CD8-positive, alpha-beta memory T cell (primary cell): ENCODE results near the gene TRPV3. TPM values are rescaled to one million over a fixed set of nuclear protein-coding genes. Genes with fewer than 3 reads are reported as not detected.

Source experiments
- CTCF ChIA-PET: fragments of 350-600 bp; sonication (Branson Sonifier 250); formaldehyde crosslinking; loops from one replicate; lab custom pipeline; 2021; ENCODE audit warnings: antibody characterized with exemption; lab: Charles Lee
- POLR2A ChIA-PET: fragments of 350-600 bp; sonication (Branson Sonifier 250); formaldehyde crosslinking; loops from one replicate; lab custom pipeline; 2021; ENCODE audit warnings: antibody characterized with exemption; lab: Charles Lee
- DNase-seq, 5 donors: peaks; one replicate each; pipeline versions ENCODE4 v3.0.0 to v3.0.0-alpha.2; 2020 to 2022; ENCODE audit warnings: mixed read lengths in 1 of 5
- H3K27ac ChIP-seq: one replicate; pipeline ENCODE4 v1.7.0; 2013; ENCODE audit warnings: low read depth, mild to moderate bottlenecking, low read length, moderate library complexity
- H3K27me3 ChIP-seq: 2 replicates; pipeline ENCODE4 v1.7.0; 2013; ENCODE audit warnings: low read length, mild to moderate bottlenecking; ENCODE audit not compliant: insufficient read depth, poor library complexity, severe bottlenecking
- H3K36me3 ChIP-seq: 2 replicates; pipeline ENCODE4 v1.7.0; 2013; ENCODE audit warnings: mild to moderate bottlenecking, low read length, moderate library complexity; ENCODE audit not compliant: insufficient read depth
- H3K4me1 ChIP-seq: 2 replicates; pipeline ENCODE4 v1.7.0; 2013; ENCODE audit warnings: mild to moderate bottlenecking, low read length, moderate library complexity; ENCODE audit not compliant: insufficient read depth
- H3K4me3 ChIP-seq: 2 replicates; pipeline ENCODE4 v1.7.0; 2013; ENCODE audit warnings: mild to moderate bottlenecking, low read length
- H3K9me3 ChIP-seq: 2 replicates; pipeline ENCODE4 v1.7.0; 2013; ENCODE audit warnings: mild to moderate bottlenecking, low read length
- H3K27ac Mint-ChIP-seq, 8 donors: one replicate each; pipeline ENCODE4 v1.8.0; 2020 to 2021; ENCODE audit warnings: mixed read lengths in 8 of 8, mild to moderate bottlenecking in 6 of 8, inconsistent platforms in 3 of 8, moderate library complexity in 3 of 8
- H3K27me3 Mint-ChIP-seq, 2 donors: one replicate each; pipeline ENCODE4 v1.8.0; 2020 to 2021; ENCODE audit warnings: mixed read lengths in 2 of 2, mild to moderate bottlenecking in 1 of 2, moderate library complexity in 1 of 2
- H3K36me3 Mint-ChIP-seq, 3 donors: one replicate each; pipeline ENCODE4 v1.8.0; 2020 to 2021; ENCODE audit warnings: mixed read lengths in 3 of 3, inconsistent platforms in 1 of 3, mild to moderate bottlenecking in 1 of 3
- H3K4me1 Mint-ChIP-seq, 3 donors: one replicate each; pipeline ENCODE4 v1.8.0; 2020 to 2021; ENCODE audit warnings: mixed read lengths in 3 of 3, inconsistent platforms in 1 of 3, mild to moderate bottlenecking in 1 of 3
- H3K4me3 Mint-ChIP-seq, 7 donors: one replicate each; pipeline ENCODE4 v1.8.0; 2020 to 2021; ENCODE audit warnings: mixed read lengths in 7 of 7, mild to moderate bottlenecking in 6 of 7, moderate library complexity in 4 of 7, inconsistent platforms in 2 of 7
- H3K9me3 Mint-ChIP-seq, 5 donors: one replicate each; pipeline ENCODE4 v1.8.0; 2020 to 2022; ENCODE audit warnings: mixed read lengths in 5 of 5, mild to moderate bottlenecking in 3 of 5, moderate library complexity in 2 of 5, inconsistent platforms in 1 of 5
- polyA plus RNA-seq: library from polyadenylated mRNA; unstranded; fragments of 300-500 nt; fragmentation: Illumina TruSeq; gene quantifications from one replicate; pipeline ENCODE4 v1.2.3, GENCODE V29; 2021
- total RNA-seq, 2 experiments: library from RNA; stranded (reverse); gene quantifications; one replicate each; pipeline ENCODE4 v1.2.3, GENCODE V29; 2021

TRPV3 gene
- under 1 TPM; 0.49 to 0.79 TPM for total RNA-seq
- polyA plus RNA-seq: 0.21 TPM

DNA sequence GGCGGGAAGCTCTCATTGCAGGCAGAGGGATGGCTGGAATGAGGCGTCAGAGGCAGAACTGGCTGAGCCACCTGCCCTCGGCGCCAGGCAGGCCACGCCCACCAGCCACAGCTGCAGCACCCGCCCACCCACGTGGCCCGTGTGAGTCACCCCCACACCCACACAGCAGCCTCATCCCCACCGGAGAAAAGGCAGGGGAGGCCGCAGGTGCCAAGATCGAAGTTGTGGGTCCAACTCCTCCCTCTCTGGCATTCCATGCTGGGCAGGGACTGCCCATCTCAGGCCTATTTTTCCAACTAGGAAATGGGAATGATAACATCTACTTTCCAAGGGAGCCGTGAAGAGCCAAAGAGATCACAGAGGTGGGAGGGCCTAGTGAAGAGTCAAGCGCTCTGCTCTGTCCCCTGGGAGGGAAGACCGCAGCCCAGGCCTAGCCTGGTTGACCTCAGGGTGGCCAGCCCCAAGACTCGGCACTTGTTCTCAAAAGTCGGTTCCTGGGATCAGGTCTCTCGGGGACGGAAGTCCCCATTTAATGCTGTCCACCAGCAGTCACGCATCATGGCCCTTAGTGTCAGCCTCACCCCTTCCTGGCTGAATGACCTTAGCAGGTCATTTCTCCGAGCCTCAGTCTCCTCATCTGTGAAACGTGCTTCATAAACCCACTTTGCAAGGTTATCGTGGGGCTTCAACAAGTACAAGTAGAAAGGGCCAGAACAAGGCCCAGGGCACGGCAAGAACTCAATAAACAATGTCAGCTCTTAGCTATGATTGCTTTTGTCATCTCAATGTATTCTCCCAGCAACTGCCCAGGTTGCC lies at the start of gene TRPV3:
Gene TRPV3, minus strand, starts transcription at position 45 of the 816 bp plus-strand sequence. CDS start 2,962 bp downstream, outside the sequence.
- no peaks in the 10 kb centered on the region for H3K9me3 Mint-ChIP-seq
- Histone ChIP-seq H3K9me3 (no peaks in the 10 kb centered on the region), H3K36me3 (no peaks in the 10 kb centered on the region), H3K4me1 (no peaks in the 10 kb centered on the region), H3K27ac (no peak within 1 kb of the TSS), H3K4me3 (no peak within 1 kb of the TSS), H3K27me3 (no peaks in the 10 kb centered on the region)
- ChIA-PET POLR2A (no interaction called here), CTCF (interaction anchor here (0.5 kb wide), 1 partner anchor 1878 kb away, joined by 3 read pairs; no protein-coding TSS in a partner anchor)
- H3K4me1 Mint-ChIP-seq: peaks cover 5 to 20% (median 9%) of the 10 kb centered on the region in 3 donors
- H3K27ac Mint-ChIP-seq: peak within 1 kb of the TSS in 6 of 8 donors; percentile 39 to 84 (median 70)
- H3K27me3 Mint-ChIP-seq: peaks cover 6 to 21% of the 10 kb centered on the region in 2 donors
- no peaks in the 10 kb centered on the region for H3K36me3 Mint-ChIP-seq
- peak in 4 of 5 donors; percentile 11 to 81 (median 37) for DNase-seq
- H3K4me3 Mint-ChIP-seq: peak within 1 kb of the TSS in 3 of 7 donors; percentile 25 to 59 (median 32)

DNA sequence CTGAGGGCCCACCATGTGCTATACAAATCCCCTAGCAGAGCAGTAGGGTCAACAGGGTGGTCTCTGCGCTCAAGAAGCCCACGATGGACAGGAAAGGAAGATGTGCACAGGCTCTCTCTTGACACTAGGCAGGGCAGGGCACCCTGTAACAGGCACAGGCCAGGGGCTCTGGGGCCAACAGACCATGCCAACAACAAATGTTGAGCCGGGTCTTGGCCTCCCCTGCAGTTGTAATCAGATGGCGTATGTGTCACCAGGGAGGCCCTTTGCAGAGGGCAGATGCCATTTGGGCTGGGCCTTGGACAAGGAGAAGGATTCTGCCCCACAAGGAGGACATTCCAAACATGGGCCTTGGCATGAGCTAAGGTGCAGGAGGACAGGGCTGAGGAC lies 46.3 kb upstream of the TRPV3 start:
- H3K4me3 Mint-ChIP-seq: no peak overlapping the region
- DNase-seq: no peak
- no peak overlapping the region for H3K27ac Mint-ChIP-seq
- no peaks in the 10 kb centered on the region for H3K9me3 ChIP-seq
- H3K4me3 ChIP-seq: no peak overlapping the region
- H3K4me1 Mint-ChIP-seq: no peaks in the 10 kb centered on the region
- ChIA-PET POLR2A (no interaction called here), CTCF (interaction anchor here (2.2 kb wide), 1 partner anchor 10 kb away, joined by 6 read pairs; no protein-coding TSS in a partner anchor)
- no peaks in the 10 kb centered on the region for H3K36me3 ChIP-seq
- H3K27ac ChIP-seq: no peak overlapping the region
- H3K27me3 ChIP-seq: no peaks in the 10 kb centered on the region
- H3K4me1 ChIP-seq: no peaks in the 10 kb centered on the region
- no peaks in the 10 kb centered on the region for H3K27me3 Mint-ChIP-seq
- H3K36me3 Mint-ChIP-seq: peaks cover 0 to 14% (median 0%) of the 10 kb centered on the region in 3 donors
- no peaks in the 10 kb centered on the region for H3K9me3 Mint-ChIP-seq

DNA sequence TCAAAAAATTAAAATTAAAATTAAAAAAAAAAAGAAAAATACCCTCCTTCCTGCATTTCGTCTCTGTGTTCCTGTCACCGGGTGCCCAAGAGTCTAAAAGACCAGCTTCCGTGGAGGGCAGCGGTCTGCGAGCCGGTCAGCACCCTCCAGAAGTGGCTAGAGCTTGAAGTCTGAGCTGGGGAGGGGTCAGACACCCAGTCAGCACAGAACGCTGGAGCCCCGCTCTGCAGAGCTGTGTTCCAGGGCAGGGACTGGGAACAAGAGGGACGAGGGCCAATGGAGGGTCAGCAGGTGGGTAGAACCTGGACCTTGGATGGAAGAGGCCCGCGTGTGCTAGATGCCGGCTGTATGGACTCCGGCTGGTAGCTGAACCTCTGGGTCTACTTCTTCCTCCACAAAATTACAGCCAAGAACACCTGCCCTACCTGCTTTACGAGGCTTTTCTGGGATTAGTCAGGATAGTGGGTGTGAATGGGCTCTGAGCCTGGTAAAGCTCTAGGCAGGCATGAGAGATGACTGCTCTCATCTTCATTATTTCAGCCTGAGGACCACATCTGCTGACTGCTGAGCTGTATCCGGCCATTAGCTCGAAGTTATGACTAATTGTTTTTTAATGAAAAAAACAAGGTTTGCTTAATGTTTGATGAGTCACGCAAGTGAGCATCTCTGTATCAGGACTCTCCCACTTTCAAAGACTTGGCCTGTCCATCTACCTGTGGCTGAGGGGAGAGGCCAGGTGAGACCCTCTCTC lies 45.7 kb upstream of the TRPV3 start:
- Mint-ChIP-seq H3K36me3 (peaks cover 0 to 9% (median 0%) of the 10 kb centered on the region in 3 donors), H3K27ac (no peak overlapping the region), H3K4me3 (no peak overlapping the region), H3K4me1 (no peaks in the 10 kb centered on the region), H3K27me3 (no peaks in the 10 kb centered on the region), H3K9me3 (no peaks in the 10 kb centered on the region)
- DNase-seq: no peak
- Histone ChIP-seq H3K27ac (no peak overlapping the region), H3K27me3 (no peaks in the 10 kb centered on the region), H3K4me1 (no peaks in the 10 kb centered on the region), H3K36me3 (no peaks in the 10 kb centered on the region), H3K9me3 (no peaks in the 10 kb centered on the region), H3K4me3 (no peak overlapping the region)
- POLR2A ChIA-PET: no interaction called here
- CTCF ChIA-PET: interaction anchor here (0.9 to 2.2 kb wide), 2 partner anchors 10 kb away, joined by 4 to 6 read pairs; no protein-coding TSS in a partner anchor

DNA sequence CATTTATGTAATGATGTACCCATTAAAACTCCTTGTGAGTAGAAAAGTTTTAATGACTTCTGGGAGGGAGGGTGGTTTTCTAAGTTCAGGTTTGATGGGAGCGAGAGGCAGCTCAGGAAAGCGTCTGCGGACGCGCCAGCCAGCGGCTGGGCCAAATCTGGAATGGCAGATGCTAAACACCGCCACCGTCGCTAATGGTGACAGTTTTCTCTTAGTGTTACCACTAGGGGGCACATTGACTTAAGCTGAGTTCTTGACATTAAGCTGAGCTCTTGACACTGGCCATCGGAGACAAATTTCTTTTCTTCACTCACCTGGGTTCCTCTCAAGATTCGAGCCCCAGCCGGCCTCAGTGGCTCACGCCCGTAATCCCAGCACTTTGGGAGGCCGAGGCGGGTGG lies 44.9 kb upstream of the TRPV3 start:
- Mint-ChIP-seq H3K27ac (peak overlapping the region in 1 of 8 donors; percentile 29), H3K9me3 (no peaks in the 10 kb centered on the region), H3K27me3 (no peaks in the 10 kb centered on the region), H3K4me3 (no peak overlapping the region), H3K36me3 (peaks cover 0 to 6% (median 0%) of the 10 kb centered on the region in 3 donors), H3K4me1 (no peaks in the 10 kb centered on the region)
- Histone ChIP-seq H3K36me3 (no peaks in the 10 kb centered on the region), H3K4me1 (no peaks in the 10 kb centered on the region), H3K27me3 (no peaks in the 10 kb centered on the region), H3K4me3 (no peak overlapping the region), H3K9me3 (no peaks in the 10 kb centered on the region), H3K27ac (no peak overlapping the region)
- POLR2A ChIA-PET: no interaction called here
- CTCF ChIA-PET: interaction anchor here (0.9 to 2.2 kb wide), 2 partner anchors 9 to 11 kb away, joined by 4 to 6 read pairs; no protein-coding TSS in a partner anchor
- DNase-seq: no peak

DNA sequence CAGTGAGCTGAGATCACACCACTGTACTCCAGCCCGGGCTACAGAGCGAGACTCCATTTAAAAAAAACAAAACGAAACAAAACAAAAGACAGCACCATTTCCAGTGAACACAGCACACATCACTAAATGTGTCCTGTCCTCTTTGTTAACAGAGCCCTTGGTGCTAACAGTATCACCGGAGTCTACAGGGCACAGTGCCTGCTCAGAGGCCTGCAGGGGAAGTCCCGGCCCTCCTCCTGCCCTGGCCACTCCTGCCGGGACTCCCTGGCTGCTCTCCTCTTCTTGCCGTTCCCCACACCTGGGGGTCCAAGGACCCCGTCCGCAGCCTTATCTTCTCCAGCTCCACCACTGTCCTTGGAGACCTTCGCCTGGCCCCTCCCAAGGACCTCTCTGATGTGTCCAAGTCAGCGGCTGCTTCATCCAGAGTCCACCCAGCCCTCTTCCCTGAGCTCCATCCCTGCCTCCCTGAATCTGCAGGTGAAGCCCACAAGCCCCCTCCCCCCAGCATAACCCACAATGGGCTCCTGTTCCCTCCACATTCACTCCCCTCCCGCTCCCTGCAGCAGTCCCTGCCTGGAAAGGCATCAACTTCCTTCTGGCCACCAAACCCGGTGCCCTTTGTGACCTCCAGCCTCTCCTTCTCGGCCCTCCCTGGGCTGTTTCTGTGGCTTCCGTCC lies 43.1 kb upstream of the TRPV3 start:
- ChIA-PET CTCF (no interaction called here), POLR2A (no interaction called here)
- Mint-ChIP-seq H3K4me1 (no peaks in the 10 kb centered on the region), H3K27ac (peak overlapping the region in 1 of 8 donors; percentile 64), H3K9me3 (no peaks in the 10 kb centered on the region), H3K4me3 (no peak overlapping the region), H3K36me3 (peaks cover 0 to 6% (median 0%) of the 10 kb centered on the region in 3 donors), H3K27me3 (no peaks in the 10 kb centered on the region)
- Histone ChIP-seq H3K36me3 (no peaks in the 10 kb centered on the region), H3K4me3 (no peak overlapping the region), H3K4me1 (no peaks in the 10 kb centered on the region), H3K27ac (no peak overlapping the region), H3K9me3 (no peaks in the 10 kb centered on the region), H3K27me3 (no peaks in the 10 kb centered on the region)
- no peak for DNase-seq

DNA sequence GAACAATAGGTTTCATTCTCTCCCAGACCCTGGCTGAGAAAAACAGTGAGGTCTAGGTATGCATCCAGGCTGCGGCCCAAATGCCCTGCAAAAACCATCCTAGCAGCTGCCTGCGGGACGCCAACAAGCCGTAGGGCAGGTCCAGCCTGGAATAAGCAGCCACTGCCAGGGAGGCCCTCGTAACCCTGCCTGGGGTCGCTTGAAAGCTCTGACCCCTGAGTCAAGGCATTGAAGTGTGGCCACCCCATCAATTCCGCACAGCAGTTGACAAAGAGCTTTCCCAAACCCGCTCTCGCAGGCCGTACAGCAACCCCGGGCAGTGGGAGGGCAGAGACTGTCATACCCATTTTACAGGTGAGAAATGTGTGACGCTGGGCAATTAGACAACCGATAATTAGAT lies 40.5 kb upstream of the TRPV3 start:
- Histone ChIP-seq H3K4me1 (no peaks in the 10 kb centered on the region), H3K27ac (no peak overlapping the region), H3K4me3 (no peak overlapping the region), H3K36me3 (no peaks in the 10 kb centered on the region), H3K9me3 (no peaks in the 10 kb centered on the region), H3K27me3 (no peaks in the 10 kb centered on the region)
- no peak for DNase-seq
- no peaks in the 10 kb centered on the region for H3K36me3 Mint-ChIP-seq
- no peaks in the 10 kb centered on the region for H3K27me3 Mint-ChIP-seq
- no peaks in the 10 kb centered on the region for H3K9me3 Mint-ChIP-seq
- no peak overlapping the region for H3K4me3 Mint-ChIP-seq
- no peaks in the 10 kb centered on the region for H3K4me1 Mint-ChIP-seq
- ChIA-PET CTCF (no interaction called here), POLR2A (no interaction called here)
- H3K27ac Mint-ChIP-seq: no peak overlapping the region

DNA sequence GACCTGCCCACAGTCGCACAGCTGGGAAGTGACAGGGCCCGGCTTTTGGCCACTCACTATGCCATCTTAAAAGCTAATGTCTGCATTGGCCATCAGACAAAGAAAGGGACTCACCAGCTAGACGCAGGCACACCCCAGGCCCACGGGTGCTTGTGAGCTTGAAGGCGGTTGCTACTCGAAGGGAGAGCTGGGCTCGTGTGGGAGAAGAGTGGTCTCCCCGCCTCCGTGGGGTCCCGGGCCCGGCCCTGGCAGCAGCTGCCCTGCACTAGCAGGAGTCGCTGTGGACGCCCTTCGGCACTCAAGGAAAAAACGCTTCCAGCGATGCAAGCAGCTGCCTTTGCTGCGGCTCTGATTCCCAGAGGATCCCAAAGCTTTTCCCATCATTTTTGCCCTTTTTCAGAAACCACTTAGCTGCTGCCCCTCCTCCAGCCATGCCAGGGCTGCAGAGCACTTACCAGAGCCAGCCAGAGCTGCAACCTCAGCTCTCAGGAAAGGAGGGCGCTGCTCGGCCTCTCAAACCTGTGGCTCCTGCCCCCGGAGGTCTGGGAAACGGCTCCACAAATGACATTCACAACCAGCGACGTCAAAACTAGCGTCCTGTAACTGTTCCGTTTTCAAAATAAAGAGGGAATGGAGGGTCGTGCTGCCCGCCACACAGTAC lies 39.3 kb upstream of the TRPV3 start:
- no peaks in the 10 kb centered on the region for H3K36me3 ChIP-seq
- Mint-ChIP-seq H3K27me3 (no peaks in the 10 kb centered on the region), H3K4me3 (no peak overlapping the region), H3K4me1 (no peaks in the 10 kb centered on the region), H3K27ac (no peak overlapping the region), H3K9me3 (no peaks in the 10 kb centered on the region), H3K36me3 (no peaks in the 10 kb centered on the region)
- H3K27me3 ChIP-seq: no peaks in the 10 kb centered on the region
- no peak overlapping the region for H3K27ac ChIP-seq
- ChIA-PET POLR2A (interaction anchor here (0.7 kb wide), 1 partner anchor 39 kb away, joined by 3 read pairs; the partner anchor contains the start of genes CTNS and SHPK), CTCF (no interaction called here)
- H3K4me1 ChIP-seq: no peaks in the 10 kb centered on the region
- H3K4me3 ChIP-seq: no peak overlapping the region
- DNase-seq: no peak
- no peaks in the 10 kb centered on the region for H3K9me3 ChIP-seq
